Esophagus squamous epithelium (tissue), 5 donors: ENCODE data around the gene TTLL3. TPM values are rescaled to one million over a fixed set of nuclear protein-coding genes. Genes with fewer than 3 reads are reported as not detected.
A peak's percentile ranks its signal among the peaks of the same experiment; 100 is the strongest.

Source experiments
- DNase-seq: peaks from one replicate; lab custom pipeline; 2025; lab: John Stamatoyannopoulos, UW
- H3K27ac ChIP-seq, 4 donors: fragments of 200-600 bp; sonication (generic); one replicate each; pipeline ENCODE4 v1.5.1; 2016 to 2019; ENCODE audit warnings: mild to moderate bottlenecking in 1 of 4
- H3K27me3 ChIP-seq, 4 donors: fragments of 200-600 bp; sonication (generic); 1 replicate in 3 of 4; 2 replicates in 1 of 4; pipeline versions ENCODE4 v1.5.1 to v1.6.0; 2017 to 2021; ENCODE audit warnings: antibody characterized with exemption in 1 of 4
- H3K36me3 ChIP-seq, 3 donors: fragments of 200-600 bp; sonication (generic); one replicate each; pipeline ENCODE4 v1.5.1; 2016 to 2019
- H3K4me1 ChIP-seq, 3 donors: fragments of 200-600 bp; sonication (generic); one replicate each; pipeline ENCODE4 v1.5.1; 2017 to 2019
- H3K4me3 ChIP-seq, 4 donors: fragments of 200-600 bp; sonication (generic); 1 replicate in 3 of 4; 2 replicates in 1 of 4; pipeline ENCODE4 v1.5.1; 2016 to 2019; ENCODE audit warnings: mild to moderate bottlenecking in 2 of 4, moderate library complexity in 1 of 4
- H3K9me3 ChIP-seq, 3 donors: fragments of 200-600 bp; sonication (generic); one replicate each; pipeline ENCODE4 v1.5.1; 2016 to 2019
- POLR2A ChIP-seq, 4 donors: fragments of 450-650 bp; IDR thresholded peaks; one replicate each; pipeline ENCODE4 v1.6.1; 2017; ENCODE audit warnings: antibody characterized with exemption in 4 of 4, mild to moderate bottlenecking in 4 of 4, moderate library complexity in 3 of 4
- WGBS, 2 donors: methylation state at CpG; one replicate each; pipeline ENCODE4 v1.1.5; 2018; 5-methylcytosine and 5-hydroxymethylcytosine counted together
- intact Hi-C: fragments of 100-400 bp; cut with DNase I; formaldehyde crosslinking; loops from one replicate; pipeline ENCODE4 v1.15.0; 2022
- total RNA-seq, 4 donors: library from RNA; depleted of rRNA; stranded (reverse); fragments of >200 nt; gene quantifications; one replicate each; pipeline ENCODE4 v1.1.0, GENCODE V29; 2016
- TF ChIP-seq, protein P1 (sequence below), 6 experiments: fragments of 450-650 bp in 4 of 6; fragments of 200-600 bp in 2 of 6; sonication (generic) in 2 of 6; IDR thresholded peaks; one replicate each; pipeline ENCODE4 v1.5.1; 2016 to 2019; ENCODE audit warnings: antibody characterized with exemption in 6 of 6, mild to moderate bottlenecking in 4 of 6, moderate library complexity in 4 of 6
- donor health status: DM: yes; HTN: yes; CAD: no.

Gene TTLL3
- total RNA-seq, 4 donors from 2014 or later = 7.6 to 29.2 (median 10.2) TPM

DNA sequence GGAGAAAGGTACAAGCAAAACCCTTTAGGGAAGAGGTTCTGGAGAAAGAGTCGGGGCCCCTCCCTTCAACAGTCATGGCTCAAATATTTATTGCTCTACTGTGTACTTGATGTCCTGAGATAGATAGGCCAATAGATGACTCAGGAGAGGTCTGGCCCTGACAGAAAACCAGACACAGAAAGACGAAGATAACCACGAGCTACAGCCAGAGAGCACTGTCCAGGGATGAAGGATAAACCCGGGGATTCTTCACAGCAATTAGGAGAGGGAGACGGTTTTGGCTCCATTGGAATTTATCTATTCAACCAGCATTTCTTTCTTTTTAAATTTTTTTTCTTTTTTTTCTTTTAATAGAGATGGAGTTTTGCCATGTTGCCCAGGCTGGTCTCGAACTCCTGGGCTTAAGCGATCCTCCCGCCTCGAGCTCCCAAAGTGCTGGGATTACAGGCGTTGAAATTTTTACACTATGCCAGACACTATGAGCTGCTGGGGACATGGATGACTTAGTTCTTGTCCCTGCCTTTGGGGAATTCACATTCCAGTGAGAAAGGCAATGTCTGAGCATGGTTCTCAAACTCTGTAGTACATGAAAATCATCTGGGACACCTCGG is 74.6 kb downstream of the TTLL3 start:
- no peak for DNase-seq
- H3K36me3 ChIP-seq = no peaks in the 10 kb centered on the region
- peak overlapping the region in 1 of 4 donors; percentile 25 for H3K27ac ChIP-seq
- TF ChIP-seq POLR2A (IDR thresholded peaks at IDR 0.05) = no peak
- TF ChIP-seq, protein P1, sequence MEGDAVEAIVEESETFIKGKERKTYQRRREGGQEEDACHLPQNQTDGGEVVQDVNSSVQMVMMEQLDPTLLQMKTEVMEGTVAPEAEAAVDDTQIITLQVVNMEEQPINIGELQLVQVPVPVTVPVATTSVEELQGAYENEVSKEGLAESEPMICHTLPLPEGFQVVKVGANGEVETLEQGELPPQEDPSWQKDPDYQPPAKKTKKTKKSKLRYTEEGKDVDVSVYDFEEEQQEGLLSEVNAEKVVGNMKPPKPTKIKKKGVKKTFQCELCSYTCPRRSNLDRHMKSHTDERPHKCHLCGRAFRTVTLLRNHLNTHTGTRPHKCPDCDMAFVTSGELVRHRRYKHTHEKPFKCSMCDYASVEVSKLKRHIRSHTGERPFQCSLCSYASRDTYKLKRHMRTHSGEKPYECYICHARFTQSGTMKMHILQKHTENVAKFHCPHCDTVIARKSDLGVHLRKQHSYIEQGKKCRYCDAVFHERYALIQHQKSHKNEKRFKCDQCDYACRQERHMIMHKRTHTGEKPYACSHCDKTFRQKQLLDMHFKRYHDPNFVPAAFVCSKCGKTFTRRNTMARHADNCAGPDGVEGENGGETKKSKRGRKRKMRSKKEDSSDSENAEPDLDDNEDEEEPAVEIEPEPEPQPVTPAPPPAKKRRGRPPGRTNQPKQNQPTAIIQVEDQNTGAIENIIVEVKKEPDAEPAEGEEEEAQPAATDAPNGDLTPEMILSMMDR (IDR thresholded peaks at IDR 0.05) = no peak
- no peaks in the 10 kb centered on the region for H3K27me3 ChIP-seq
- H3K4me1 ChIP-seq = peaks cover 0 to 13% (median 3%) of the 10 kb centered on the region in 3 donors
- 50 to 60% methylated on average over 11 of the region's 11 CpGs for WGBS, 2 donors
- no peak overlapping the region for H3K4me3 ChIP-seq
- no peaks in the 10 kb centered on the region for H3K9me3 ChIP-seq
- intact Hi-C loops = no loop called here

Other genes starting within 250 kb of the TTLL3 start
- 10 to 100 TPM; 21.4 to 29.6 (median 22.9) TPM for gene MTMR14, start 160.8 kb upstream of the TTLL3 start, total RNA-seq
- gene CPNE9, start 106.4 kb upstream of the TTLL3 start, total RNA-seq = not detected
- 10 to 100 TPM in 3 of 4 donors, 1 to 10 TPM in 1; 9.8 to 18.3 (median 15.4) TPM for gene BRPF1, start 78.5 kb upstream of the TTLL3 start, total RNA-seq
- gene OGG1, start 60.3 kb upstream of the TTLL3 start, total RNA-seq = 10 to 100 TPM in 2 of 4 donors, 1 to 10 TPM in 2; 9.5 to 20.6 (median 10.5) TPM
- 10 to 100 TPM in 2 of 4 donors, 1 to 10 TPM in 2; 2.9 to 19.6 (median 7.6) TPM for gene CAMK1, start 40.3 kb upstream of the TTLL3 start, total RNA-seq
- gene TADA3, start 17.8 kb upstream of the TTLL3 start, total RNA-seq = 10 to 100 TPM; 34.7 to 54.4 (median 44.8) TPM
- gene ARPC4, start 17.2 kb upstream of the TTLL3 start, total RNA-seq = 100 to 1,000 TPM; 125 to 244 (median 167) TPM
- gene RPUSD3, start 33.7 kb downstream of the TTLL3 start, total RNA-seq = 10 to 100 TPM; 34.7 to 46.4 (median 41.4) TPM
- gene CIDEC, start 70.0 kb downstream of the TTLL3 start, total RNA-seq = not detected
- 10 to 100 TPM; 24.7 to 40.8 (median 33.3) TPM for gene JAGN1, start 80.3 kb downstream of the TTLL3 start, total RNA-seq
- 10 to 100 TPM in 3 of 4 donors, 1 to 10 TPM in 1; 7.5 to 15.3 (median 12.1) TPM for gene IL17RE, start 92.6 kb downstream of the TTLL3 start, total RNA-seq
- 10 to 100 TPM; 30.6 to 48.7 (median 37.4) TPM for gene IL17RC, start 106.8 kb downstream of the TTLL3 start, total RNA-seq
- 10 to 100 TPM; 10.8 to 17.0 (median 13.8) TPM for gene CRELD1, start 123.6 kb downstream of the TTLL3 start, total RNA-seq
- 1 to 10 TPM in 2 of 4 donors, under 1 TPM in 2; 0.72 to 1.9 (median 1.0) TPM for gene PRRT3, start 142.1 kb downstream of the TTLL3 start, total RNA-seq
- gene EMC3, start 176.6 kb downstream of the TTLL3 start, total RNA-seq = 100 to 1,000 TPM in 1 of 4 donors, 10 to 100 TPM in 3; 36.4 to 113 (median 82.5) TPM
- gene FANCD2, start 216.2 kb downstream of the TTLL3 start, total RNA-seq = 10 to 100 TPM in 2 of 4 donors, 1 to 10 TPM in 2; 3.8 to 15.5 (median 11.1) TPM